GM12891 (cell line): ENCODE results near the gene EGR4.

ENCODE experiments used
- DNase-seq: peaks from one replicate; pipeline ENCODE4 v3.0.0; 2011; ENCODE audit warnings: low spot score; ENCODE audit not compliant: insufficient read length
- FAIRE-seq: peaks from 2 replicates; lab custom pipeline; 2011; peaks lifted over from hg19 to GRCh38; lab: Jason Lieb, UNC
- PAX5 ChIP-seq: IDR thresholded peaks from 2 replicates; pipeline ENCODE4 v1.6.1; 2011; ENCODE audit warnings: low read length, moderate library complexity, mild to moderate bottlenecking; ENCODE audit not compliant: insufficient read depth, severe bottlenecking
- POLR2A ChIP-seq: IDR thresholded peaks from 2 replicates; pipeline ENCODE4 v1.6.1; 2011; ENCODE audit warnings: low read depth, low read length, control low read depth
- POLR2AphosphoS5 ChIP-seq: IDR thresholded peaks from 2 replicates; pipeline ENCODE4 v1.6.1; 2011; ENCODE audit warnings: low read depth, low read length, control low read depth
- POU2F2 ChIP-seq: IDR thresholded peaks from 2 replicates; pipeline ENCODE4 v1.6.1; 2011; ENCODE audit warnings: low read depth, mild to moderate bottlenecking, control low read depth, low read length, moderate library complexity
- SPI1 ChIP-seq: IDR thresholded peaks from 2 replicates; pipeline ENCODE4 v1.6.1; 2011; ENCODE audit warnings: low read depth, low read length, control low read depth
- TAF1 ChIP-seq: IDR thresholded peaks from 2 replicates; pipeline ENCODE4 v1.6.1; 2011; ENCODE audit warnings: low read depth, low read length, control low read depth

Gene EGR4

DNA sequence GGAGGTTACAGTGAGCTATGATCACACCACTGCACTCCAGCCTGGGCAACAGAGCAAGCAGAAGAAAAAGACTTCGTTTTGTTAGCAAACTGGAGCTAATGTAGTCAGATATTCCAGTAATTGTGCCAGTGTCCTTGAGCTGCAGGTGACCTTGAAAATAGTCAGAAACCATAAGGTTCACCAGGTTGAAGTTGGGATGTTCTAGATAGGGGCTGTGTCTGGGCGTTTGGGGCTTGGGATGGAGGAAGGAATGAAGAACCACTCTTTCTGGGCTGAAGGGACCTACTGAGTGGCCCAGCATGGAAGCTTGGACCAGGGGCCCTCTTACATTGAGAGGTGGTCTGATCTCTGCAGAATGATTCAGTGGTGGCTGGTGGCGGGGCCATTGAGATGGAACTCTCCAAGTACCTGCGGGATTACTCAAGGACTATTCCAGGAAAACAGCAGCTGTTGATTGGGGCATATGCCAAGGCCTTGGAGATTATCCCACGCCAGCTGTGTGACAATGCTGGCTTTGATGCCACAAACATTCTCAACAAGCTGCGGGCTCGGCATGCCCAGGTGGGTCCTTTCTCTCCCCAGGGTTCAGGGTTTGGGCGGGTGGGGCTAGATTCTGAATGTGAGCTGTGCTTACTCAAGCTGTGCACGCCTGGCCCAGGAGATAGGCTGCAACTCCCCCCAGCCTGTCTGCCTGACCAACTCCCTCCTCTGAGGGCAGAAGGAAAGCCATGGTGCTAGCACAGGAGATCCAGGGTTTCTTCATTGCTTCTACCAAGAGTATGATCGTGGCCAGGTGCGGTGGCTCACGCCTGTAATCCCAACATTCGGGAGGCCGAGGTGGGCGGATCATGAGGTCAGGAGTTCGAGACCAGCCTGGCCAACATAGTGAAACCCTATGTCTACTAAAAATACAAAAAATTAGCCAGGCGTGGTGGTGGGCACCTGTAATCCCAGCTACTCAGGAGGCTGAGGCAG lies 42.2 kb downstream of the EGR4 start:
- no peak for TF ChIP-seq POU2F2
- TF ChIP-seq TAF1 = no peak
- TF ChIP-seq POLR2AphosphoS5 = no peak
- TF ChIP-seq PAX5 = no peak
- no peak for TF ChIP-seq SPI1
- TF ChIP-seq POLR2A = no peak
- DNase-seq (no peak), FAIRE-seq (no peak)

GRCh38 chr2:73249636-73250035 lies 43.7 kb downstream of the EGR4 start:
- DNase-seq = no peak
- FAIRE-seq = no peak
- TF ChIP-seq POLR2AphosphoS5 = no peak
- TF ChIP-seq POU2F2 = no peak
- no peak for TF ChIP-seq TAF1
- TF ChIP-seq POLR2A = no peak
- TF ChIP-seq PAX5 = no peak
- TF ChIP-seq SPI1 = no peak

- TF ChIP-seq TAF1 = no peak
- no peak for TF ChIP-seq POU2F2
- TF ChIP-seq SPI1 = no peak
- no peak for TF ChIP-seq POLR2A
- TF ChIP-seq PAX5 = no peak
- no peak for TF ChIP-seq POLR2AphosphoS5
- FAIRE-seq (no peak), DNase-seq (no peak)
Measured at GRCh38 chr2:73246850-73247249, 46.5 kb downstream of the EGR4 start.

DNA sequence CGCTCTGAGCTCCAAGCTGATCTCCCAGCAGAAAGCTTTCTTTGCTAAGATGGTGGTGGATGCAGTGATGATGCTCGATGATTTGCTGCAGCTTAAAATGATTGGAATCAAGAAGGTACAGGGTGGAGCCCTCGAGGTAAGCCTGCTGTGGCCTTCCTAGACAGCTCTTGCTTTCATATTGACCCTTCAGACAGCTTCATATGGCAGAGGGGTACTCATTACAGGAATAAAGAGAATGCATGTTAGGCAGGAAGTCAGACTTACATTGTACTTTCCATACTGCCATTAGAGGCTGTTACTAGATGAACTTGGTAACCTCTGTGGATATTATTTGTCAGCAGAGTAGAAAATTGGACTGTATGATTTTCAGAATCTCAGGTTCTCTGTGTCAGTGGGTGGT lies 48.8 kb downstream of the EGR4 start:
- FAIRE-seq (no peak), DNase-seq (no peak)
- TF ChIP-seq POU2F2 = no peak
- no peak for TF ChIP-seq TAF1
- no peak for TF ChIP-seq POLR2A
- no peak for TF ChIP-seq POLR2AphosphoS5
- TF ChIP-seq PAX5 = no peak
- TF ChIP-seq SPI1 = no peak

DNA sequence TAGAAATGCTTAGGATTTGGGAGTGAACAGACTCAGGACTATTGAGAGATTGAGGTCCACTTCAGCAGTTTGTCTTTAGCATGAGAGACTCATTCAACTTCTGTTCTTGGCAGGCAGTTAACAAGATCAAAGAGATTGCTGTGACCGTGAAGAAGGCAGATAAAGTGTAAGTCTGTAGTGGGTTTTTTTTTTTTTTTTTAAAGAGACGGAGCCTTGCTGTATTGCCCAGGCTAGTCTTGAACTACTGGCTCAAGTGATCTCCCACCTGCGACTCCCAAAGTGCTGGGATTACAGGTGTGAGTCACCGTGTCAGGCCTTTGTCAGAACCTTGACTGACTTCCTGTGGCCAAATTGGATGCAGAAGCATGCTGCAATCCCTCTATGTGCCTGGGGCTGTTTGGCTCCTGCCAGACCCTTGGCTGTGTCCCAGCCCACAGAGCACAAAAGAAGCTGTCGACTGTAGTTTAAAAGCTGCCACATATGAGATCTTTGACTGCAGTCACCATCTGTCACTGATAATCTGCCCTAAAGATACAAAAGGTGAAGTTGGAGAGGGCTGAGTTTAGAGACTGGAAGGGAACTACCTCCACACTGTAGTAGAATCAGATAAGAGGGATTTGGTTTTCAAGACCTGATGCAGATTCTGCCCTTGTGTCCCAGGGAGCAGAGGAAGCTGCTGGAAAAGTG lies 49.3 kb downstream of the EGR4 start:
- DNase-seq = no peak
- no peak for FAIRE-seq

More for the DNA sequence above, 49.3 kb downstream of the EGR4 start:
- TF ChIP-seq POLR2A (no peak), POLR2AphosphoS5 (no peak), PAX5 (no peak), POU2F2 (no peak), TAF1 (no peak)
